K562 (cell line): ENCODE data around the gene G2E3. TPM values are rescaled to one million over a fixed set of nuclear protein-coding genes. Genes with fewer than 3 reads are reported as not detected.

ENCODE experiments used
- ATAC-seq: fragments of 200-7000 bp; cut with Tn5 transposase; 3 replicates; pipeline ENCODE4 v1.9.1; 2020; ENCODE audit warnings: moderate library complexity
- BruUV-seq: library from RNA; stranded (reverse); fragments of 400-500 nt; replicated peaks from 2 replicates; lab custom pipeline; 2021; lab: Mats Ljungman, UMichigan
- CTCF ChIA-PET: fragments of 300-600 bp; formaldehyde crosslinking; extraction: SDS; loops from one replicate; lab custom pipeline; 2021; ENCODE audit warnings: low intra/inter-chr PET ratio; lab: Yijun Ruan, JAX
- POLR2A ChIA-PET: fragments of 300-600, 350-650 bp; sonication (Branson Sonifier 250); formaldehyde crosslinking; extraction: SDS; loops from one replicate; lab custom pipeline; 2021; ENCODE audit warnings: antibody characterized with exemption, inconsistent platforms; lab: Yijun Ruan, JAX
- DNase-seq, 4 experiments: peaks; one replicate each; pipeline versions ENCODE4 v3.0.0 to v3.0.0-alpha.2; 2011 to 2018; ENCODE audit warnings: low spot score in 3 of 4, mixed read lengths in 3 of 4; ENCODE audit errors: extremely low read depth in 1 of 4
- FAIRE-seq: peaks from 2 replicates; lab custom pipeline; 2011; peaks lifted over from hg19 to GRCh38; lab: Jason Lieb, UNC
- H2AFZ ChIP-seq: 2 replicates; pipeline ENCODE4 v1.6.0; 2011; ENCODE audit warnings: low read depth, low read length, control low read depth, inconsistent platforms
- H3K27ac ChIP-seq: fragments of 200-600 bp; 3 replicates; pipeline ENCODE4 v1.8.0; 2011; ENCODE audit warnings: low read depth, mild to moderate bottlenecking, control low read depth, inconsistent platforms, low read length, moderate library complexity, mixed read lengths; ENCODE audit errors: extremely low read depth
- H3K27me3 ChIP-seq, 2 experiments: fragments of 300-600 bp in 1 of 2; 2 replicates in 1 of 2; 3 replicates in 1 of 2; pipeline versions ENCODE4 v1.6.0 to v1.8.0; 2011; ENCODE audit warnings: inconsistent platforms in 2 of 2, low read length in 2 of 2, mild to moderate bottlenecking in 1 of 2, mixed read lengths in 1 of 2, moderate library complexity in 1 of 2; ENCODE audit not compliant: control insufficient read depth in 2 of 2, insufficient read depth in 2 of 2
- H3K36me3 ChIP-seq: fragments of 300-600 bp; 3 replicates; pipeline ENCODE4 v1.8.0; 2011; ENCODE audit warnings: mild to moderate bottlenecking, low read length, inconsistent platforms; ENCODE audit not compliant: control insufficient read depth, insufficient read depth
- H3K4me1 ChIP-seq, 2 experiments: fragments of 200-600 bp in 1 of 2; replicated peaks in 1 of 2; 2 replicates in 1 of 2; 3 replicates in 1 of 2; pipeline versions ENCODE4 v1.5.1 to v1.8.0; 2011; ENCODE audit warnings: inconsistent platforms in 2 of 2, low read length in 2 of 2, mild to moderate bottlenecking in 1 of 2, mixed read lengths in 1 of 2, moderate library complexity in 1 of 2; ENCODE audit not compliant: control insufficient read depth in 2 of 2, insufficient read depth in 2 of 2
- H3K4me2 ChIP-seq: 2 replicates; pipeline ENCODE4 v1.6.1; 2011; ENCODE audit warnings: low read length, control low read depth, inconsistent platforms, mixed read lengths; ENCODE audit not compliant: insufficient read depth
- H3K4me3 ChIP-seq: fragments of 200-600 bp; sonication (generic), shearing (Covaris generic); 2 replicates; pipeline ENCODE4 v1.5.1; 2016; ENCODE audit warnings: control low read depth, inconsistent platforms
- H3K79me2 ChIP-seq: fragments of 200-600 bp; 3 replicates; pipeline ENCODE4 v1.8.0; 2011; ENCODE audit warnings: low read length, inconsistent platforms; ENCODE audit not compliant: control insufficient read depth, insufficient read depth
- H3K9ac ChIP-seq, 2 experiments: 2 replicates each; pipeline versions ENCODE4 v1.6.0 to v1.6.1; 2011; ENCODE audit warnings: low read depth in 2 of 2, low read length in 2 of 2, control low read depth in 1 of 2, inconsistent platforms in 1 of 2, mild to moderate bottlenecking in 1 of 2, mixed read lengths in 1 of 2; ENCODE audit not compliant: insufficient read depth in 1 of 2
- H3K9me1 ChIP-seq: one replicate; pipeline ENCODE4 v1.6.0; 2011; ENCODE audit warnings: inconsistent platforms, mild to moderate bottlenecking, low read length, moderate library complexity; ENCODE audit not compliant: control insufficient read depth, insufficient read depth
- H3K9me3 ChIP-seq: replicated peaks from 2 replicates; pipeline ENCODE4 v1.5.1; 2011; ENCODE audit warnings: low read depth, low read length, inconsistent platforms; ENCODE audit not compliant: control insufficient read depth, insufficient read depth
- H4K20me1 ChIP-seq: replicated peaks from 2 replicates; pipeline ENCODE4 v1.6.1; 2011; ENCODE audit warnings: low read length, inconsistent platforms, mixed read lengths; ENCODE audit not compliant: control insufficient read depth, insufficient read depth
- ARID1B ChIP-seq: fragments of 450-650 bp; IDR thresholded peaks from 2 replicates; pipeline ENCODE4 v1.6.1; 2016; ENCODE audit warnings: antibody characterized with exemption, mild to moderate bottlenecking, inconsistent platforms
- CCNT2 ChIP-seq: IDR thresholded peaks from 2 replicates; pipeline ENCODE4 v1.6.1; 2011; ENCODE audit warnings: borderline replicate concordance, low read depth, mild to moderate bottlenecking, moderate library complexity, mixed read lengths, low read length; ENCODE audit not compliant: insufficient read length; ENCODE audit errors: extremely low read depth
- GABPB1 ChIP-seq: sonication (generic); formaldehyde crosslinking; IDR thresholded peaks from 2 replicates; pipeline ENCODE4 v1.8.0; 2022; ENCODE audit warnings: mild to moderate bottlenecking, missing genetic modification reagents
- HCFC1 ChIP-seq: IDR thresholded peaks from 2 replicates; pipeline ENCODE4 v1.6.1; 2012; ENCODE audit warnings: low read depth, low read length, improper control_type of control experiment
- HNRNPLL ChIP-seq: fragments of 200-400 bp; formaldehyde crosslinking; IDR thresholded peaks from 2 replicates; pipeline ENCODE4 v1.6.1; 2017; ENCODE audit warnings: low read length, low read depth, mild to moderate bottlenecking; ENCODE audit not compliant: poor library complexity, severe bottlenecking
- KLF10 ChIP-seq: fragments of 250-450 bp; sonication (Bioruptor Pico); IDR thresholded peaks from 2 replicates; pipeline ENCODE4 v1.6.1; 2021; ENCODE audit warnings: matching md5 sums
- MAFG ChIP-seq: fragments of 450-650 bp; conservative IDR thresholded peaks from 2 replicates; pipeline ENCODE4 v1.6.1; 2016; ENCODE audit warnings: missing genetic modification characterization, missing compliant biosample characterization
- NELFE ChIP-seq: IDR thresholded peaks from 2 replicates; pipeline ENCODE4 v1.6.1; 2011; ENCODE audit warnings: mild to moderate bottlenecking; ENCODE audit not compliant: insufficient read depth, insufficient read length
- NRF1 ChIP-seq, 2 experiments: fragments of 450-650 bp; IDR thresholded peaks in 1 of 2; conservative IDR thresholded peaks in 1 of 2; 2 replicates each; pipeline ENCODE4 v1.6.1; 2014; ENCODE audit warnings: mild to moderate bottlenecking in 2 of 2
- POLR2H ChIP-seq: IDR thresholded peaks from 2 replicates; pipeline ENCODE4 v1.6.1; 2016; ENCODE audit warnings: missing genetic modification characterization, low read depth, mild to moderate bottlenecking, control low read depth, missing compliant biosample characterization, moderate library complexity
- TAF9B ChIP-seq: fragments of 450-650 bp; IDR thresholded peaks from 2 replicates; pipeline ENCODE4 v1.6.1; 2018; ENCODE audit warnings: mild to moderate bottlenecking; ENCODE audit not compliant: partially characterized antibody
- TCF7 ChIP-seq: sonication (generic); IDR thresholded peaks from 2 replicates; pipeline ENCODE4 v1.6.1; 2016; ENCODE audit warnings: antibody characterized with exemption, borderline replicate concordance
- THRA ChIP-seq: fragments of 450-650 bp; IDR thresholded peaks from 2 replicates; pipeline ENCODE4 v1.6.1; 2017; ENCODE audit warnings: mild to moderate bottlenecking, moderate library complexity
- TRIM24 ChIP-seq, 2 experiments: fragments of 450-650 bp; IDR thresholded peaks; 2 replicates each; pipeline ENCODE4 v1.6.1; 2016
- ZHX1 ChIP-seq: fragments of 150-350 bp; conservative IDR thresholded peaks from 2 replicates; pipeline ENCODE4 v1.6.1; 2014; ENCODE audit warnings: low read length
- ZNF518B ChIP-seq: fragments of 250-450 bp; sonication (Bioruptor Pico); IDR thresholded peaks from 2 replicates; pipeline ENCODE4 v1.5.0; 2021; ENCODE audit warnings: mild to moderate bottlenecking, moderate library complexity
- in situ Hi-C: fragments of 300-500 bp; cut with MboI; formaldehyde crosslinking; loops from 4 replicates; pipeline ENCODE4 v1.15.0; 2018; ENCODE audit warnings: inconsistent platforms, mixed read lengths
- intact Hi-C: fragments of 100-400 bp; cut with micrococcal nuclease; formaldehyde crosslinking; loops from 2 replicates; pipeline ENCODE4 v1.14.2; 2022
- polyA plus RNA-seq, 8 experiments: library from polyadenylated mRNA; depleted of rRNA in 4 of 8; stranded (reverse) in 5 of 8; unstranded in 3 of 8; fragments of >200 nt; fragmentation: Nextera tagmentation in 2 of 8; fragmentation: Illumina TruSeq in 1 of 8; extraction: Ambion mirVana in 2 of 8; extraction: Trizol in 1 of 8; gene quantifications; 2 replicates each; pipeline versions ENCODE4 v1.2.1 to v1.2.3, GENCODE V29; 2011 to 2014; ENCODE audit warnings: inconsistent platforms in 1 of 8, missing spikeins in 1 of 8
- total RNA-seq, 7 experiments: library from RNA; depleted of rRNA in 6 of 7; stranded (reverse); fragments of >200 nt in 6 of 7; fragmentation: Illumina TruSeq in 2 of 7; extraction: Trizol in 2 of 7; gene quantifications; 2 replicates each; pipeline versions ENCODE4 v1.2.1 to v1.2.3, GENCODE V29; 2011 to 2021; ENCODE audit warnings: low replicate concordance in 1 of 7

G2E3 gene
- total and polyA plus RNA-seq, 9 of the 15 experiments (the other 6 are each of a cell fraction or from before 2014, with no cell fraction given), result 9.8 to 53.5 (median 24.7) TPM

- H3K4me1 ChIP-seq, result no peaks in the 10 kb centered on the region
- H3K4me2 ChIP-seq, result no peak overlapping the region
- ATAC-seq, result no peak
- intact Hi-C loops, result no loop called here
- H4K20me1 ChIP-seq, result no peaks in the 10 kb centered on the region
- H3K79me2 ChIP-seq, result no peaks in the 10 kb centered on the region
- H3K27me3 ChIP-seq, result no peaks in the 10 kb centered on the region
- no peak overlapping the region for H3K9ac ChIP-seq
- no peak for FAIRE-seq
- no peak overlapping the region for H3K4me3 ChIP-seq
- TF ChIP-seq NRF1 (conservative IDR thresholded peaks at IDR 0.05 in 1 of 2, IDR thresholded peaks at IDR 0.05 in 1 of 2) (no peak), HCFC1 (no peak), TCF7 (no peak), GABPB1 (CRISPR knock-in tag) (no peak), ARID1B (no peak), NELFE (no peak), POLR2H (no peak), ZHX1 (no peak), THRA (no peak), TRIM24 (IDR thresholded peaks at IDR 0.05) (no peak), ZNF518B (no peak), CCNT2 (no peak), MAFG (tag) (no peak), TAF9B (no peak), HNRNPLL (no peak), KLF10 (CRISPR knock-in tag) (no peak)
- no TSS peak for BruUV-seq
- no peaks in the 10 kb centered on the region for H3K9me1 ChIP-seq
- no peak overlapping the region for H3K27ac ChIP-seq
- H2AFZ ChIP-seq, result no peak overlapping the region
- ChIA-PET CTCF (no interaction called here), POLR2A (no interaction called here)
- in situ Hi-C loops, result loop anchor here (25.0 kb wide), 1 partner anchor 693 kb away; no protein-coding TSS in a partner anchor
- H3K36me3 ChIP-seq, result peaks cover 23% of the 10 kb centered on the region; the same call in 2 of the 3 replicates
- DNase-seq, result no peak
- H3K9me3 ChIP-seq, result no peaks in the 10 kb centered on the region; the same call in 1 of the 2 replicates
Observed at GRCh38 chr14:30669594-30669993, 110.6 kb downstream of the G2E3 start.
